C4-2B (cell line): Measurements from ENCODE around the gene RUNDC3A.
"Not testable (repeated sequence)": the region's sequence is repeated elsewhere in the genome, so short reads cannot be mapped to it uniquely, and the experiment has no call there.

Experiments
- H3K27ac ChIP-seq: fragments of 450-650 bp; 2 replicates; pipeline ENCODE4 v1.5.1; 2017
- ZFX ChIP-seq: fragments of 450-650 bp; IDR thresholded peaks from 2 replicates; pipeline ENCODE4 v1.6.1; 2017
- TF ChIP-seq, protein P1 (sequence below): fragments of 450-650 bp; conservative IDR thresholded peaks from 2 replicates; pipeline ENCODE4 v1.5.1; 2017; ENCODE audit warnings: mild to moderate bottlenecking

Gene RUNDC3A

GRCh38 chr17:44331249-44331760, 22.9 kb downstream of the RUNDC3A start:
- H3K27ac ChIP-seq, result no peak overlapping the region
- TF ChIP-seq, protein P1, sequence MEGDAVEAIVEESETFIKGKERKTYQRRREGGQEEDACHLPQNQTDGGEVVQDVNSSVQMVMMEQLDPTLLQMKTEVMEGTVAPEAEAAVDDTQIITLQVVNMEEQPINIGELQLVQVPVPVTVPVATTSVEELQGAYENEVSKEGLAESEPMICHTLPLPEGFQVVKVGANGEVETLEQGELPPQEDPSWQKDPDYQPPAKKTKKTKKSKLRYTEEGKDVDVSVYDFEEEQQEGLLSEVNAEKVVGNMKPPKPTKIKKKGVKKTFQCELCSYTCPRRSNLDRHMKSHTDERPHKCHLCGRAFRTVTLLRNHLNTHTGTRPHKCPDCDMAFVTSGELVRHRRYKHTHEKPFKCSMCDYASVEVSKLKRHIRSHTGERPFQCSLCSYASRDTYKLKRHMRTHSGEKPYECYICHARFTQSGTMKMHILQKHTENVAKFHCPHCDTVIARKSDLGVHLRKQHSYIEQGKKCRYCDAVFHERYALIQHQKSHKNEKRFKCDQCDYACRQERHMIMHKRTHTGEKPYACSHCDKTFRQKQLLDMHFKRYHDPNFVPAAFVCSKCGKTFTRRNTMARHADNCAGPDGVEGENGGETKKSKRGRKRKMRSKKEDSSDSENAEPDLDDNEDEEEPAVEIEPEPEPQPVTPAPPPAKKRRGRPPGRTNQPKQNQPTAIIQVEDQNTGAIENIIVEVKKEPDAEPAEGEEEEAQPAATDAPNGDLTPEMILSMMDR, result peak; percentile 80
- no peak for TF ChIP-seq ZFX

DNA sequence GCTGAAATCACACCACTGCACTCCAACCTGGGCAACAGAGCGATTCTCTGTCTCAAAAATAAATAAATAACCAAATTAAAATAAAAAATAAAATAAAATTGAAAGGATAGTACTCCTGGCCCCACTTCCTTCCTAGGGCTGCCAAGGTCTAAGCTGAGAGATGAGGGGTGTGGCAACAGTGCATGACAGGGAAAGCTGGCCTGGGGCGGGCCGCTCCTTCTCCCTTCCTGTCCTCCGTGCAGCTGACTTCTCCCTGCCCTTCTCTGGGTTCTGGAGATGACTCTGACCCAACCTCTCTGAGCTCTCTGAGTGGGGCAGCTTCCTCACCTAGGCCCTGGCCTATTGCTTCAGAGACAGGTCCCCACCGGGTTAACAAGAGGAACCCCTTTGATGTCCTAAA, 25.0 kb downstream of the RUNDC3A start:
- H3K27ac ChIP-seq, result no peak overlapping the region
- no peak for TF ChIP-seq ZFX
- TF ChIP-seq, protein P1, result no peak

GRCh38 chr17:44334315-44334714, 25.9 kb downstream of the RUNDC3A start:
- no peak overlapping the region for H3K27ac ChIP-seq
- TF ChIP-seq ZFX, result no peak
- TF ChIP-seq, protein P1, result no peak

DNA sequence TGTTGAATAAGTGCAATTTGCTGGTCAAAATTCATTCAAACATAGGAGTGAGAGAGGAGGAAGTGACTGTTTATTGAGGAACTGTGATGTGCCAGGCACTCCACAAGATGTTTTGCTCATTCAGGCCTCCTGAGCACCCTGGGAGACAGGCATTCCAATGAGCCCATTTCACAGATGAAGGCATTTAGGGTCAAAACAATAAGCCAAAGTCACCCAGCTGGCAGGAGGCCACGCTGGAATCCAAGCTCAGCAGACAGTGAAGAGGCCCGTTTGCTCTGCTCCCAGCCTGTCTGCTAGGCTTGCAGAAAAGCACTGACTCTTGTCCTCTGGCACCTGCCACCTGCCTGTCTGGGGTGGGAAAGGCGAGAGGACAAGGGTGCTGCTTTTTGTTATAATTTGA, 26.3 kb downstream of the RUNDC3A start:
- TF ChIP-seq ZFX, result no peak
- TF ChIP-seq, protein P1, result no peak
- H3K27ac ChIP-seq, result no peak overlapping the region

DNA sequence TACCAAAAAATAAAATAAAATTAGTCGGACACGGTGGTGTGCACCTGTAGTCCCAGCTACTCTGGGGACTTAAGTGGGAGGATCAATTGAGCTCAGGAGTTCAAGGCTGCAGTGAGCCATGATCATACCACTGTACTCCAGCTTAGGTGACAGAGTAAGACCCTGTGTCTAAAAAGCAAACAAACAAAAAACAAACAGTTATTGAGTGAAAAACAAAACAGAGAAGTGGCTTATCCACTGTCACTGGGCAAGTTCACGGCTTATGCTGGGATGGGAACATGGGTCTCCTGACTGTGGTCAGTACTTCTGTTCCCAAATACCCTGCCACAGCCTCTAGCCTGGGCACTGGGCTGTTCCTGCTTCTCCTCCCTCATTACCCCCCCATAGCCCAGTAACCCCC, 27.2 kb downstream of the RUNDC3A start:
- TF ChIP-seq ZFX, result no peak
- TF ChIP-seq, protein P1, result no peak
- H3K27ac ChIP-seq, result no peak overlapping the region

DNA sequence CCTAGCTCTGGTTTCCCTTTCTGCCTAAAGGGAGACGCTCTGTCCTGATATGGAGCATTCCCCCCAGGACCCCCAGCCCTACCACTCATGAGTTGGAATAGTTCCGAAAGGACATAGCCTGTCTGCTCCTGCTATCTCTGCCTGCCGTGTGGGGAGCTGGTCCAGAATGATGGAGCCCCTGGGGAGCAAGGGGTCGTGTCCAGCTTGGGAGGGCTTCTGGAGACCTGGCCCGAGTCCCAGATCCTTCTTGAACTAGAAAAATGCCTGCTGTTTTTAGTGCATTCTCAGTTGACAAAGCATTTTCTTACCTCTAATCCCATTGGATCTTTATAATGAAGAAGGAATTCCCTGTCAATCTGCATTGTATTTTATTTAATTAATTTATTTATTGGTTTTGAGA, 27.6 kb downstream of the RUNDC3A start:
- H3K27ac ChIP-seq, result no peak overlapping the region
- TF ChIP-seq ZFX, result no peak
- TF ChIP-seq, protein P1, result no peak

- H3K27ac ChIP-seq, result no peak overlapping the region
- TF ChIP-seq ZFX, result no peak
- TF ChIP-seq, protein P1, result no peak
Measured at GRCh38 chr17:44338702-44339101, 30.3 kb downstream of the RUNDC3A start.

GRCh38 chr17:44340553-44340952, 32.2 kb downstream of the RUNDC3A start:
- H3K27ac ChIP-seq, result not testable (repeated sequence)
